HL-60 (cell line): ENCODE measurements around the gene CLDN15.
A peak's percentile ranks its signal among the peaks of the same experiment; 100 is the strongest.

Experiments used
- DNase-seq, 2 experiments: peaks; one replicate each; pipeline ENCODE4 v3.0.0-alpha.2; 2010 to 2020; ENCODE audit warnings: low read depth in 1 of 2, low spot score in 1 of 2
- H3K27ac ChIP-seq: fragments of 250-450 bp; sonication (Bioruptor Pico); replicated peaks from 2 replicates; pipeline ENCODE4 v1.5.1; 2020; ENCODE audit warnings: mild to moderate bottlenecking, moderate library complexity
- H3K27me3 ChIP-seq: fragments of 250-450 bp; sonication (Bioruptor Pico); 2 replicates; pipeline ENCODE4 v1.5.1; 2021; ENCODE audit warnings: mild to moderate bottlenecking, moderate library complexity; ENCODE audit not compliant: insufficient read depth, poor library complexity, severe bottlenecking
- H3K4me3 ChIP-seq: replicated peaks from 2 replicates; pipeline ENCODE4 v1.5.1; 2011; ENCODE audit warnings: mild to moderate bottlenecking, control low read depth, low read length; ENCODE audit not compliant: insufficient read depth
- CTCF ChIP-seq: IDR thresholded peaks from one replicate; pipeline ENCODE4 v1.5.1; 2011; ENCODE audit warnings: low read length, control low read depth, inconsistent platforms; ENCODE audit not compliant: insufficient read depth
- GABPA ChIP-seq: IDR thresholded peaks from 2 replicates; pipeline ENCODE4 v1.6.1; 2012; ENCODE audit warnings: low read depth
- POLR2AphosphoS5 ChIP-seq: IDR thresholded peaks from 2 replicates; pipeline ENCODE4 v1.6.1; 2012; ENCODE audit warnings: low read depth
- REST ChIP-seq: IDR thresholded peaks from 2 replicates; pipeline ENCODE4 v1.6.1; 2012; ENCODE audit warnings: low read depth; ENCODE audit not compliant: insufficient replicate concordance
- SPI1 ChIP-seq: IDR thresholded peaks from 2 replicates; pipeline ENCODE4 v1.6.1; 2012; ENCODE audit warnings: low read depth, mild to moderate bottlenecking, borderline replicate concordance

CLDN15 gene

GRCh38 chr7:101241015-101241363 is 3.4 kb upstream of the CLDN15 start:
- no peaks in the 10 kb centered on the region for H3K27me3 ChIP-seq
- TF ChIP-seq POLR2AphosphoS5 (no peak; the same call in 1 of the 2 replicates), REST (no peak), SPI1 (peak; percentile 41; the same call in 1 of the 2 replicates), CTCF (no peak), GABPA (no peak)
- H3K27ac ChIP-seq = peak overlapping the region; percentile 37
- no peak overlapping the region for H3K4me3 ChIP-seq
- peak in 1 of 2 experiments; percentile 85 for DNase-seq

GRCh38 chr7:101240226-101241014 is 2.8 kb upstream of the CLDN15 start:
- no peak overlapping the region for H3K4me3 ChIP-seq
- no peaks in the 10 kb centered on the region for H3K27me3 ChIP-seq
- DNase-seq = no peak
- no peak for TF ChIP-seq SPI1
- no peak for TF ChIP-seq REST
- no peak for TF ChIP-seq CTCF
- TF ChIP-seq GABPA = no peak
- TF ChIP-seq POLR2AphosphoS5 = no peak
- peak overlapping the region; percentile 37 for H3K27ac ChIP-seq

GRCh38 chr7:101239951-101240220 is 2.3 kb upstream of the CLDN15 start:
- H3K27me3 ChIP-seq = no peaks in the 10 kb centered on the region
- TF ChIP-seq CTCF (no peak), REST (no peak), POLR2AphosphoS5 (no peak), GABPA (no peak), SPI1 (no peak)
- DNase-seq = no peak
- no peak overlapping the region for H3K27ac ChIP-seq
- H3K4me3 ChIP-seq = no peak overlapping the region
